HG02678 (cell line): ENCODE measurements around the gene AFG3L2.
"Not testable (repeated sequence)": the region's sequence is repeated elsewhere in the genome, so short reads cannot be mapped to it uniquely, and the experiment has no call there.

Experiments
- ATAC-seq: cut with Tn5 transposase; IDR thresholded peaks from one replicate; pipeline ENCODE4 v1.9.1; 2021; ENCODE audit warnings: mild to moderate bottlenecking, moderate library complexity; ENCODE audit not compliant: unreplicated experiment

AFG3L2 gene

GRCh38 chr18:12376754-12377555 lies at the start of gene AFG3L2:
TSS of gene AFG3L2 (minus strand) at chr18:12377227. CDS start at chr18:12377082, 145 bp downstream.
- peak; percentile 85 for ATAC-seq

- no peak for ATAC-seq
Measured at GRCh38 chr18:12424252-12424651, 47.2 kb upstream of the AFG3L2 start.

GRCh38 chr18:12423820-12424219 lies 46.8 kb upstream of the AFG3L2 start:
- no peak for ATAC-seq

GRCh38 chr18:12423393-12423792 lies 46.4 kb upstream of the AFG3L2 start:
- ATAC-seq, result no peak

GRCh38 chr18:12422936-12423335 lies 45.9 kb upstream of the AFG3L2 start:
- ATAC-seq, result peak; percentile 38

- no peak for ATAC-seq
Measured at GRCh38 chr18:12421732-12422131, 44.7 kb upstream of the AFG3L2 start.

- no peak for ATAC-seq
Measured at GRCh38 chr18:12420821-12421421, 43.9 kb upstream of the AFG3L2 start.

GRCh38 chr18:12417687-12418086 lies 40.7 kb upstream of the AFG3L2 start:
- ATAC-seq, result no peak

GRCh38 chr18:12416098-12416729 lies 39.2 kb upstream of the AFG3L2 start:
- no peak for ATAC-seq

GRCh38 chr18:12411456-12411855 lies 34.4 kb upstream of the AFG3L2 start:
- no peak for ATAC-seq

GRCh38 chr18:12410747-12411146 lies 33.7 kb upstream of the AFG3L2 start:
- ATAC-seq, result not testable (repeated sequence)

- no peak for ATAC-seq
Measured at GRCh38 chr18:12410081-12410481, 33.1 kb upstream of the AFG3L2 start.

GRCh38 chr18:12409469-12409868 lies 32.4 kb upstream of the AFG3L2 start:
- no peak for ATAC-seq

GRCh38 chr18:12408247-12408869 lies 31.3 kb upstream of the AFG3L2 start:
- no peak for ATAC-seq

- no peak for ATAC-seq
Measured at GRCh38 chr18:12406371-12407111, 29.5 kb upstream of the AFG3L2 start.

GRCh38 chr18:12405066-12405465 lies 28.0 kb upstream of the AFG3L2 start:
- ATAC-seq, result no peak

- ATAC-seq, result no peak
Measured at GRCh38 chr18:12403601-12404506, 26.8 kb upstream of the AFG3L2 start.

- no peak for ATAC-seq
Measured at GRCh38 chr18:12401881-12402280, 24.9 kb upstream of the AFG3L2 start.

- ATAC-seq, result no peak
Measured at GRCh38 chr18:12399231-12399630, 22.2 kb upstream of the AFG3L2 start.

- no peak for ATAC-seq
Measured at GRCh38 chr18:12398625-12399024, 21.6 kb upstream of the AFG3L2 start.
